ENCODE measurements around the gene TOM1L2. TPM values are rescaled to one million over a fixed set of nuclear protein-coding genes. Genes with fewer than 3 reads are reported as not detected.
A peak's percentile ranks its signal among the peaks of the same experiment; 100 is the strongest.

Gene TOM1L2
- total and polyA plus RNA-seq, 8 donors: 51.2 to 71.2 (median 57.4) TPM

DNA sequence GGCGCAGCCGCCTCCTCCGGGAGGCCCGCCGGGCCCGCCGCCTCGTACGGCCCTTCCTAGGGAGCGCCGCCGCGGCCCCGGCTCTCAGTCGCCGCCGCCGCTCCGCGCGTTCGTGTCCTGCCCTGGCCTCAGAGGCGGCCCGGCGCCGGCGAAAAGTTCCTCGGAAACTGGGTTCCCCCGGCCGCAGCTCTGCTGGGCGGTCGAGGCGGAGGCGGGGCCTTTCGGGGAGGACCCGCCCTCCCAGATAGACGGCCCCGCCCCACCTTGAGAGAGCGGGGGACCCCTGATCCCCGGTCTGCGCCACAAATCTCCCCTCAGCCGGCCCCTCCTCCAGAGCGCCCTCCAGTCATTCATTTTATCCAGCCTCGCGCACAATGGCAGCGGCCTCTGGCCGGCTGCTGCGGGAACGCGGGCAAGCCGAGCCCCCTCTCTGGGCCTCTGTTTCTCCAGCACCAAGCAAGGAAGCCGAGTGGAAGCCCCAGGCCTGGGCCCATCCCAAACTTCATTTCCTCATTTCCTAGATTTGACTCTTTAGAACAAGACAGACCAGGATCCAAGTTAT lies 135.3 kb downstream of the TOM1L2 start, which contains the start of gene SREBF1:
Gene SREBF1 (minus strand): TSS at position 169 of the 562 bp plus-strand sequence. CDS start 169 bp downstream, outside the sequence.
- no peaks in the 10 kb centered on the region for H3K27me3 ChIP-seq
- peak within 1 kb of the TSS; percentile 97 to 99 for H3K27ac ChIP-seq
- peaks cover 0 to 6% of the 10 kb centered on the region in 2 donors for H3K36me3 ChIP-seq
- DNase-seq: peak in 2 of 4 donors; percentile 78 to 94
- peak; percentile 19 for ATAC-seq
- peak within 1 kb of the TSS; percentile 90 to 95 for H3K4me3 ChIP-seq
- peaks cover 54 to 89% of the 10 kb centered on the region in 2 donors for H3K4me1 ChIP-seq
- TF ChIP-seq, protein P1, sequence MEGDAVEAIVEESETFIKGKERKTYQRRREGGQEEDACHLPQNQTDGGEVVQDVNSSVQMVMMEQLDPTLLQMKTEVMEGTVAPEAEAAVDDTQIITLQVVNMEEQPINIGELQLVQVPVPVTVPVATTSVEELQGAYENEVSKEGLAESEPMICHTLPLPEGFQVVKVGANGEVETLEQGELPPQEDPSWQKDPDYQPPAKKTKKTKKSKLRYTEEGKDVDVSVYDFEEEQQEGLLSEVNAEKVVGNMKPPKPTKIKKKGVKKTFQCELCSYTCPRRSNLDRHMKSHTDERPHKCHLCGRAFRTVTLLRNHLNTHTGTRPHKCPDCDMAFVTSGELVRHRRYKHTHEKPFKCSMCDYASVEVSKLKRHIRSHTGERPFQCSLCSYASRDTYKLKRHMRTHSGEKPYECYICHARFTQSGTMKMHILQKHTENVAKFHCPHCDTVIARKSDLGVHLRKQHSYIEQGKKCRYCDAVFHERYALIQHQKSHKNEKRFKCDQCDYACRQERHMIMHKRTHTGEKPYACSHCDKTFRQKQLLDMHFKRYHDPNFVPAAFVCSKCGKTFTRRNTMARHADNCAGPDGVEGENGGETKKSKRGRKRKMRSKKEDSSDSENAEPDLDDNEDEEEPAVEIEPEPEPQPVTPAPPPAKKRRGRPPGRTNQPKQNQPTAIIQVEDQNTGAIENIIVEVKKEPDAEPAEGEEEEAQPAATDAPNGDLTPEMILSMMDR (IDR thresholded peaks at IDR 0.05): no peak
- intact Hi-C loops (cut with DNase I): no loop called here
- H3K9me3 ChIP-seq: no peaks in the 10 kb centered on the region

DNA sequence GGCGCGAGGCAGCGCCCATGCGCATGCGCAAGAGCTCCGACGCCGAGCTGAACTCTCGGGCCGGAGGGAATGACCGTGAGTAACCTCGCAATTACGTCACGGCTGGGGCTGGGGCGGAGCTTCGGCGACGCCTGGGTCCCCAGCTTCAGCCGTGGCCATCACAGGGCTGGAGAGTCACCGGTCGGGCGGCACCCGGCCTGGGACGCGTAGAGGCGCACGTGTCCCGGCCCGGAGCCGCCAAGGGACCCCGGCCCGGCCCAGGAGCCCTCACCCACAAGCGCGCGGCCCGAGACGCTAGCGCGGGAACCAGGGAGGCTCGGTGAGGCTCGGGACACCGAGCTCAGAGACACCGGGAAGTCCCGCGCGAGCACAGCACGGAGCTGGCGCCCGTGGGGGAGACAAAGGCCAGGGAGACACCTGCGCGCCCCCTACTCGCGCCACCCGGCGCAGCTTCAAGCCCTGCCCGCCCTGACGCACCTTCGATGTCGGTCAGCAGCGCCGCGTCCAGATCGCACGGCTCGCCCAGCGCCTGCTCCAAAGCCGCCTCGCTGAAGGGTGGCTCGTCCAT lies 135.9 kb downstream of the TOM1L2 start:
- peaks cover 0 to 11% of the 10 kb centered on the region in 2 donors for H3K36me3 ChIP-seq
- peaks cover 57 to 89% of the 10 kb centered on the region in 2 donors for H3K4me1 ChIP-seq
- intact Hi-C loops (cut with DNase I): no loop called here
- peak overlapping the region; percentile 90 to 95 for H3K4me3 ChIP-seq
- TF ChIP-seq, protein P1 (IDR thresholded peaks at IDR 0.05): no peak
- peak overlapping the region; percentile 97 to 99 for H3K27ac ChIP-seq
- ATAC-seq: peak; percentile 68
- peak; percentile 96 to 99 (median 98) for DNase-seq
- no peaks in the 10 kb centered on the region for H3K9me3 ChIP-seq
- no peaks in the 10 kb centered on the region for H3K27me3 ChIP-seq

DNA sequence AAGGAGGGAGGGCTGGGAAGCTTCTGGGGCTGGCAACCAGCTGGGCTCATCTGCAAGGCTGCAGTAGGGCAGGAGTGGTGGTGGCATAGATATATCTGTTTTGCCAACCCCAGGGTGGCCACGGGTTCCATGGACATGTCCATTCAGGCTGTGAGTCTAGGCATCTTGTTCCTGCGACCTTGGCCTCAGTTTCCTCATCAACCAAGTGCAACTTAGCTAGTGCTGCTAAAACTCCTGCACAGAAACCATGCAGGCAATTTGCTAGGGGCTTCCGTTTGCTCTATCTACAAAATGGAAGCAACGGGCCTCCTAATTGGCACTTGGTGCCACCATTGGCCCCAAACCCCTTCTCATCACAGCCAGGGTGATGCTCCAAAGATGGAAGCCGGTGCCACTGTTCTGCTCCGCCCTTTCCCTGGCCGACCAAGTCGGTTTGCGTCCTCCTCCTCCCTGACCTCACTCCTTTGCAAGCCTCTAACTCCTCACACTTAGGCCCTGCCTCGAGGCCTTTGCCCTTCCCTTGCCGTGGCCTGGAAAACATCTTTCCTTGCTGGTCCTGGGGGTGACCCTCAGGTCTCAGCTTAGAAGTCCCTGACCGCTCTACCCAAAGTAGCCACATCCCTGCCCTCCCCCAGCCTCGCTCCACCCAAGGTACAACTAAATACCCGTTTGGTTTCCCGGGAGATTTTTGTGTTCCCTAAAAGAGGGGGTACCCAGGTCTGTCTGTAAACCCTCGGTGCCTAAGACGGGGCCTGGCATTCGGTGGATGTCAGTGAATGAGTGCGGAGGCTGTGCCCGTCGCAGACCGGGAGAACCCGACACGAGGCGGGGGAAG lies 136.6 kb downstream of the TOM1L2 start:
- H3K27ac ChIP-seq: peak overlapping the region; percentile 97 to 99
- H3K36me3 ChIP-seq: peaks cover 0 to 15% of the 10 kb centered on the region in 2 donors
- peaks cover 54 to 89% of the 10 kb centered on the region in 2 donors for H3K4me1 ChIP-seq
- intact Hi-C loops (cut with DNase I): no loop called here
- DNase-seq (no peak), ATAC-seq (no peak)
- H3K4me3 ChIP-seq: peak overlapping the region; percentile 90 to 95
- H3K9me3 ChIP-seq: no peaks in the 10 kb centered on the region
- H3K27me3 ChIP-seq: no peaks in the 10 kb centered on the region
- TF ChIP-seq, protein P1 (IDR thresholded peaks at IDR 0.05): no peak

DNA sequence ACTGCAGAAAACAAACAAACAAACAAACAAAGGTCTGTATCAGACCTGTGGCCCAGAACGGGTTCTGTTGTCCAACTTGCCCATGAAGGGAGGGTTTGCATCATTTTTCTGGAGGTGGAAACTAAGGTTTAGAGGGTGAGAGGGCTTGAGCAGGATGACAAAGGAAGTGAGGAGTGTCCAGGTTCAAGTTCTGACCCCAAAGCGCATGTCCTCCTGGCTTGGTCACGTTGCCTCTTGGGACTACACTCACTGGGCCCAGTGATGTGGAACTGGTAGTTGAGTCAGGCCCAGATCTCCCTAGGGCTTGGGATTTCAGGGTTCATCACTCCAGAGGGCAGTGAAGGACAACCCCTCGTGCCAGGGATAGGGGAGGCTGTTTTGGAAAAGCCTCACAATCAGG lies 137.2 kb downstream of the TOM1L2 start:
- intact Hi-C loops (cut with DNase I): no loop called here
- Histone ChIP-seq H3K36me3 (peaks cover 0 to 15% of the 10 kb centered on the region in 2 donors), H3K27me3 (no peaks in the 10 kb centered on the region), H3K4me1 (peaks cover 54 to 89% of the 10 kb centered on the region in 2 donors), H3K9me3 (no peaks in the 10 kb centered on the region), H3K27ac (no peak overlapping the region), H3K4me3 (peak overlapping the region in 1 of 2 donors; percentile 95)
- DNase-seq: no peak
- TF ChIP-seq, protein P1 (IDR thresholded peaks at IDR 0.05): no peak
- ATAC-seq: no peak
